Panc1 (cell line): Measurements from ENCODE around the gene TBC1D22B. TPM values are rescaled to one million over a fixed set of nuclear protein-coding genes. Genes with fewer than 3 reads are reported as not detected.

Experiments used
- ATAC-seq: fragments of 200-7000 bp; cut with Tn5 transposase; 2 replicates; pipeline ENCODE4 v1.9.1; 2020; ENCODE audit warnings: mild to moderate bottlenecking, moderate library complexity
- BruUV-seq: library from RNA; stranded (reverse); fragments of 400-500 nt; replicated peaks from 2 replicates; lab custom pipeline; 2021; lab: Mats Ljungman, UMichigan
- CTCF ChIA-PET: fragments of 300-600 bp; sonication (Branson Sonifier 250); formaldehyde crosslinking; loops from one replicate; lab custom pipeline; 2022; ENCODE audit warnings: antibody characterized with exemption; lab: Charles Lee
- POLR2A ChIA-PET: fragments of 300-600 bp; sonication (Branson Sonifier 250); formaldehyde crosslinking; loops from one replicate; lab custom pipeline; 2022; ENCODE audit warnings: antibody characterized with exemption; lab: Charles Lee
- DNase-seq: peaks from one replicate; pipeline ENCODE4 v3.0.0-alpha.2; 2010; ENCODE audit warnings: low read depth, low spot score
- H3K27ac ChIP-seq: 2 replicates; pipeline ENCODE4 v1.5.1; 2011; ENCODE audit warnings: mild to moderate bottlenecking, low read length, inconsistent platforms
- H3K27me3 ChIP-seq: fragments of 200-500 bp; sonication (Bioruptor generic); 2 replicates; pipeline ENCODE4 v1.6.0; 2014; ENCODE audit warnings: low read length, inconsistent platforms; ENCODE audit not compliant: control insufficient read depth, insufficient read depth
- H3K36me3 ChIP-seq: fragments of 200-500 bp; sonication (Bioruptor generic); 2 replicates; pipeline ENCODE4 v1.5.1; 2014; ENCODE audit warnings: inconsistent platforms, mild to moderate bottlenecking, low read length, moderate library complexity; ENCODE audit not compliant: control insufficient read depth, insufficient read depth
- H3K4me1 ChIP-seq: 2 replicates; pipeline ENCODE4 v1.5.1; 2011; ENCODE audit warnings: inconsistent platforms, mild to moderate bottlenecking, low read length, moderate library complexity; ENCODE audit not compliant: control insufficient read depth, insufficient read depth
- H3K4me3 ChIP-seq, 2 experiments: 2 replicates each; pipeline ENCODE4 v1.5.1; 2011 to 2012; ENCODE audit warnings: low read depth in 2 of 2, low read length in 2 of 2, mild to moderate bottlenecking in 2 of 2, inconsistent platforms in 1 of 2, moderate library complexity in 1 of 2
- H3K9me3 ChIP-seq: fragments of 200-500 bp; sonication (Bioruptor generic); 2 replicates; pipeline ENCODE4 v1.5.1; 2014; ENCODE audit warnings: low read depth, mild to moderate bottlenecking, inconsistent platforms, low read length, moderate library complexity; ENCODE audit not compliant: control insufficient read depth, insufficient read depth
- POLR2AphosphoS5 ChIP-seq: IDR thresholded peaks from 2 replicates; pipeline ENCODE4 v1.6.1; 2012; ENCODE audit warnings: mild to moderate bottlenecking, low read depth, low read length, moderate library complexity
- REST ChIP-seq, 2 experiments: IDR thresholded peaks; 2 replicates each; pipeline ENCODE4 v1.6.1; 2011 to 2012; ENCODE audit warnings: low read depth in 2 of 2, control low read depth in 1 of 2, low read length in 1 of 2, mild to moderate bottlenecking in 1 of 2, moderate library complexity in 1 of 2; ENCODE audit not compliant: insufficient read depth in 1 of 2
- SIN3A ChIP-seq: IDR thresholded peaks from 2 replicates; pipeline ENCODE4 v1.6.1; 2012; ENCODE audit warnings: low read depth, mild to moderate bottlenecking, low read length, moderate library complexity, borderline replicate concordance; ENCODE audit not compliant: insufficient read depth
- TCF7L2 ChIP-seq: IDR thresholded peaks from 2 replicates; pipeline ENCODE4 v1.6.1; 2011; ENCODE audit warnings: mild to moderate bottlenecking, low read depth, low read length, inconsistent platforms
- in situ Hi-C: cut with HindIII; loops from 2 replicates; pipeline ENCODE4 v1.10.0; 2016; ENCODE audit warnings: low sequenced_read_pairs, low pct_unique_long_range_greater_than_20kb
- intact Hi-C: fragments of 100-400 bp; cut with micrococcal nuclease; formaldehyde crosslinking; loops from one replicate; pipeline ENCODE4 v1.10.0; 2022; ENCODE audit not compliant: unreplicated experiment
- total RNA-seq: library from RNA; stranded (reverse); gene quantifications from one replicate; pipeline ENCODE4 v1.2.1, GENCODE V29; 2021; ENCODE audit not compliant: unreplicated experiment
- TF ChIP-seq, protein P1 (sequence below): fragments of 450-650 bp; IDR thresholded peaks from 2 replicates; pipeline ENCODE4 v1.5.1; 2017; ENCODE audit warnings: mild to moderate bottlenecking

TBC1D22B gene
- total RNA-seq, 1 experiment from 2014 or later = 13.0 TPM

GRCh38 chr6:37321516-37322415 is 64.2 kb downstream of the TBC1D22B start:
- CTCF ChIA-PET = no interaction called here
- TF ChIP-seq SIN3A = no peak
- TF ChIP-seq REST (IDR thresholded peaks at IDR 0.05; ENCODE audit: insufficient read depth in 1 of 2, low read depth in 2 of 2, low read length in 1 of 2) = no peak
- no peak for TF ChIP-seq POLR2AphosphoS5
- ATAC-seq = no peak
- DNase-seq = no peak
- POLR2A ChIA-PET = interaction anchor here (0.7 kb wide), 1 partner anchor 17 kb away, joined by 4 read pairs; no protein-coding TSS in a partner anchor
- Histone ChIP-seq H3K4me3 (no peak overlapping the region), H3K27me3 (no peaks in the 10 kb centered on the region), H3K9me3 (no peaks in the 10 kb centered on the region), H3K4me1 (no peaks in the 10 kb centered on the region; the same call in 1 of the 2 replicates), H3K36me3 (no peaks in the 10 kb centered on the region), H3K27ac (no peak overlapping the region)
- BruUV-seq = no TSS peak
- intact Hi-C loops (no loop called here), in situ Hi-C loops (no loop called here)

- H3K27me3 ChIP-seq = no peaks in the 10 kb centered on the region
- ATAC-seq = no peak
- intact Hi-C loops (no loop called here), in situ Hi-C loops (no loop called here)
- TF ChIP-seq TCF7L2 = no peak
- TF ChIP-seq POLR2AphosphoS5 = no peak
- TF ChIP-seq REST (IDR thresholded peaks at IDR 0.05; ENCODE audit: insufficient read depth in 1 of 2, low read depth in 2 of 2, low read length in 1 of 2) = no peak
- TF ChIP-seq SIN3A = no peak
- TF ChIP-seq, protein P1, sequence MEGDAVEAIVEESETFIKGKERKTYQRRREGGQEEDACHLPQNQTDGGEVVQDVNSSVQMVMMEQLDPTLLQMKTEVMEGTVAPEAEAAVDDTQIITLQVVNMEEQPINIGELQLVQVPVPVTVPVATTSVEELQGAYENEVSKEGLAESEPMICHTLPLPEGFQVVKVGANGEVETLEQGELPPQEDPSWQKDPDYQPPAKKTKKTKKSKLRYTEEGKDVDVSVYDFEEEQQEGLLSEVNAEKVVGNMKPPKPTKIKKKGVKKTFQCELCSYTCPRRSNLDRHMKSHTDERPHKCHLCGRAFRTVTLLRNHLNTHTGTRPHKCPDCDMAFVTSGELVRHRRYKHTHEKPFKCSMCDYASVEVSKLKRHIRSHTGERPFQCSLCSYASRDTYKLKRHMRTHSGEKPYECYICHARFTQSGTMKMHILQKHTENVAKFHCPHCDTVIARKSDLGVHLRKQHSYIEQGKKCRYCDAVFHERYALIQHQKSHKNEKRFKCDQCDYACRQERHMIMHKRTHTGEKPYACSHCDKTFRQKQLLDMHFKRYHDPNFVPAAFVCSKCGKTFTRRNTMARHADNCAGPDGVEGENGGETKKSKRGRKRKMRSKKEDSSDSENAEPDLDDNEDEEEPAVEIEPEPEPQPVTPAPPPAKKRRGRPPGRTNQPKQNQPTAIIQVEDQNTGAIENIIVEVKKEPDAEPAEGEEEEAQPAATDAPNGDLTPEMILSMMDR = no peak
- no peak overlapping the region for H3K27ac ChIP-seq
- POLR2A ChIA-PET = interaction anchor here (0.6 kb wide), 1 partner anchor 82 kb away, joined by 3 read pairs; no protein-coding TSS in a partner anchor
- H3K4me3 ChIP-seq = no peak overlapping the region
- DNase-seq = no peak
- H3K9me3 ChIP-seq = no peaks in the 10 kb centered on the region
- BruUV-seq = TSS peak; percentile 33
- H3K36me3 ChIP-seq = no peaks in the 10 kb centered on the region
- CTCF ChIA-PET = interaction anchor here (0.6 kb wide), 1 partner anchor 77 kb away, joined by 3 read pairs; no protein-coding TSS in a partner anchor
- no peaks in the 10 kb centered on the region; the same call in 1 of the 2 replicates for H3K4me1 ChIP-seq
These were observed 66.0 kb downstream of the TBC1D22B start for GRCh38 chr6:37323580-37323979.
